Left colon (tissue), 2 donors: ENCODE results near the gene PLD6. TPM values are rescaled to one million over a fixed set of nuclear protein-coding genes. Genes with fewer than 3 reads are reported as not detected.
A peak's percentile ranks its signal among the peaks of the same experiment; 100 is the strongest.

Source experiments
- ATAC-seq: fragments of 200-7000 bp; cut with Tn5 transposase; one replicate; pipeline ENCODE4 v1.9.1; 2020; ENCODE audit warnings: mild to moderate bottlenecking, moderate library complexity
- DNase-seq, 2 donors: peaks; one replicate each; pipeline ENCODE4 v3.0.0-alpha.2; 2020
- intact Hi-C, 2 donors: fragments of 100-400 bp; cut with DNase I in 1 of 2; cut with micrococcal nuclease in 1 of 2; formaldehyde crosslinking; loops; one replicate each; pipeline versions ENCODE4 v1.11.2 to v1.14.0; 2022; cut with DNase I, micrococcal nuclease
- total RNA-seq, 2 donors: library from RNA; stranded (reverse); fragmentation: NEBNext Ultra II Directional; extraction: Animal tissue kit (Norgen Biotek cat#: 25700); gene quantifications; one replicate each; pipeline ENCODE4 v1.2.1, GENCODE V29; 2021
- donor health status: DM: no; HTN: no; CAD: no.
- donor health status: DM: yes; HTN: yes; CAD: no.

PLD6 gene
- total RNA-seq, 2 donors from 2014 or later = 0.98 to 1.3 TPM

- intact Hi-C loops = no loop called here
- no peak for ATAC-seq
These were observed 22.6 kb upstream of the PLD6 start for GRCh38 chr17:17228521-17229279.

GRCh38 chr17:17227608-17228520 is 21.7 kb upstream of the PLD6 start:
- intact Hi-C loops = no loop called here
- ATAC-seq = no peak
- peak in 1 of 2 donors; percentile 6 for DNase-seq

More at GRCh38 chr17:17228521-17229279, 22.6 kb upstream of the PLD6 start:
- DNase-seq = no peak

- intact Hi-C loops = no loop called here
- peak in 1 of 2 donors; percentile 0 for DNase-seq
- no peak for ATAC-seq
These were observed 20.5 kb upstream of the PLD6 start for GRCh38 chr17:17226451-17227265.

- peak in 1 of 2 donors; percentile 8 for DNase-seq
- intact Hi-C loops = no loop called here
- ATAC-seq = no peak
These were observed 19.8 kb upstream of the PLD6 start for GRCh38 chr17:17225901-17226300.

- intact Hi-C loops = no loop called here
- ATAC-seq (no peak), DNase-seq (no peak)
These were observed 18.0 kb upstream of the PLD6 start for GRCh38 chr17:17224137-17224536.

GRCh38 chr17:17223736-17224135 is 17.6 kb upstream of the PLD6 start:
- ATAC-seq (no peak), DNase-seq (no peak)
- intact Hi-C loops = no loop called here

GRCh38 chr17:17221329-17221728 is 15.2 kb upstream of the PLD6 start:
- ATAC-seq (no peak), DNase-seq (no peak)
- intact Hi-C loops = no loop called here

GRCh38 chr17:17220529-17220928 is 14.4 kb upstream of the PLD6 start:
- no peak for ATAC-seq
- no peak for DNase-seq
- intact Hi-C loops = no loop called here

GRCh38 chr17:17217995-17218394 is 11.9 kb upstream of the PLD6 start:
- DNase-seq (no peak), ATAC-seq (no peak)
- intact Hi-C loops = no loop called here

- ATAC-seq = no peak
- DNase-seq = no peak
- intact Hi-C loops = no loop called here
These were observed 10.6 kb upstream of the PLD6 start for GRCh38 chr17:17216776-17217175.

GRCh38 chr17:17216236-17216635 is 10.1 kb upstream of the PLD6 start:
- intact Hi-C loops = no loop called here
- no peak for DNase-seq
- peak; percentile 17 for ATAC-seq

GRCh38 chr17:17215575-17215974 is 9.4 kb upstream of the PLD6 start:
- intact Hi-C loops = no loop called here
- no peak for ATAC-seq
- DNase-seq = no peak

- ATAC-seq = no peak
- DNase-seq = no peak
- intact Hi-C loops = no loop called here
These were observed 8.7 kb upstream of the PLD6 start for GRCh38 chr17:17214646-17215436.

- intact Hi-C loops = no loop called here
- no peak for ATAC-seq
- no peak for DNase-seq
These were observed 7.6 kb upstream of the PLD6 start for GRCh38 chr17:17213775-17214174.

- DNase-seq = no peak
- intact Hi-C loops = no loop called here
- ATAC-seq = no peak
These were observed 1.9 kb upstream of the PLD6 start for GRCh38 chr17:17207998-17208397.

- intact Hi-C loops = no loop called here
- ATAC-seq (no peak), DNase-seq (no peak)
These were observed 791 bp upstream of the PLD6 start for GRCh38 chr17:17206913-17207335.

GRCh38 chr17:17205368-17206123 is 587 bp downstream of the PLD6 start:
- peak; percentile 72 to 74 for DNase-seq
- intact Hi-C loops = no loop called here
- ATAC-seq = peak; percentile 57
